Upper lobe of right lung (tissue), 1 donor: ENCODE measurements around the gene H3-3A. TPM values are rescaled to one million over a fixed set of nuclear protein-coding genes. Genes with fewer than 3 reads are reported as not detected.

ENCODE experiments used
- ATAC-seq: fragments of 200-7000 bp; cut with Tn5 transposase; one replicate; pipeline ENCODE4 v1.9.1; 2020; ENCODE audit warnings: mild to moderate bottlenecking, moderate library complexity
- DNase-seq: peaks from one replicate; pipeline ENCODE4 v3.0.0-alpha.2; 2020
- H3K27ac ChIP-seq: fragments of 200-600 bp; one replicate; pipeline ENCODE4 v1.8.0; 2022
- H3K27me3 ChIP-seq: fragments of 200-600 bp; one replicate; pipeline ENCODE4 v1.8.0; 2022; ENCODE audit warnings: mild to moderate bottlenecking
- H3K36me3 ChIP-seq: fragments of 200-600 bp; one replicate; pipeline ENCODE4 v1.8.0; 2022
- H3K4me1 ChIP-seq: fragments of 200-600 bp; one replicate; pipeline ENCODE4 v1.8.0; 2022
- H3K4me3 ChIP-seq: fragments of 200-600 bp; one replicate; pipeline ENCODE4 v1.8.0; 2022; ENCODE audit warnings: mild to moderate bottlenecking
- H3K9me3 ChIP-seq: fragments of 200-600 bp; one replicate; pipeline ENCODE4 v1.8.0; 2022
- intact Hi-C: fragments of 100-400 bp; cut with DNase I; formaldehyde crosslinking; loops from one replicate; pipeline ENCODE4 v1.11.0; 2022
- long read RNA-seq: library from polyadenylated mRNA; unstranded; transcript quantifications from one replicate; pipeline ENCODE4 v2.0.0, GENCODE V29; 2021
- total RNA-seq: library from RNA; stranded (reverse); fragmentation: NEBNext Ultra II Directional; extraction: Animal tissue kit (Norgen Biotek cat#: 25700); gene quantifications from one replicate; pipeline ENCODE4 v1.2.1, GENCODE V29; 2021
- TF ChIP-seq, protein P1 (sequence below): fragments of 200-600 bp; IDR thresholded peaks from one replicate; pipeline ENCODE4 v1.8.0; 2022; ENCODE audit warnings: antibody characterized with exemption
- donor health status: DM: no; HTN: yes; CAD: no; lungs with severe emphysema.

Gene H3-3A
- total RNA-seq = 435 TPM
- long read RNA-seq, transcript H3F3A-201 (3 exons, 1,308 nt) = minor isoform, 9 of 105 reads
- long read RNA-seq, transcript H3F3A-203 (4 exons, 1,088 nt) = major isoform, 92 of 105 reads
- long read RNA-seq, partial matches to known transcripts = 1 of 105 reads
- long read RNA-seq, other reads (novel, unspliced or antisense) = 3 of 105 reads

DNA sequence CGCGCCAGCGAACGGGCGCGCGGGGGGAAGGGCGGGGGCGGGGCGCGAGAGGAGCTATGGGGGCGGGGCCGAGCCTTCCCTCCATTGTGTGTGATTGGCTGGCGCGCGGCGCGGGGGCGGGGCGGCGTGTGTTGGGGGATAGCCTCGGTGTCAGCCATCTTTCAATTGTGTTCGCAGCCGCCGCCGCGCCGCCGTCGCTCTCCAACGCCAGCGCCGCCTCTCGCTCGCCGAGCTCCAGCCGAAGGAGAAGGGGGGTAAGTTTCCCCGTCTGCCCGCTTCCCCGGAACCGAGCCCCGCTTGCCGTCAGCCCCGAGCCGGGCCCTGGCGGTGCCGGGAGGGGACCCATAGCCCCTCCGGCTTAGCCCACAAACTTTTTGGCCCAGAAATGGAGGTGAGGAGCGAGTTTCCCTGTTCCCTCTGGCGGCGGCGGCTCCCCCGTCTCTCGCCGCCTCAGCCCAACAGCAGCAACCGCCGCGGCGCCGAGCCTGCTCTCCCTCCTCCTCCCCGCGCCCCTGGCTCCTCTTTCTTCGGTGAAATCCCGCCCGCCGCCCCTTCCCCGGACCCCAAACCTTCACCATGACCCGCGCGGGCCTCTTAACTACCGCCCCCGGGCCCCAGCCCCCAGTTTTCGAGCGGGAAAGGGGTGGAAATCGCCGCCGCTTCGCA is at the start of gene H3-3A:
TSS of gene H3-3A (plus strand) at position 159 of the 666 bp plus-strand sequence. CDS start 1,636 bp downstream, outside the sequence.
- peaks cover 38% of the 10 kb centered on the region for H3K4me1 ChIP-seq
- TF ChIP-seq, protein P1, sequence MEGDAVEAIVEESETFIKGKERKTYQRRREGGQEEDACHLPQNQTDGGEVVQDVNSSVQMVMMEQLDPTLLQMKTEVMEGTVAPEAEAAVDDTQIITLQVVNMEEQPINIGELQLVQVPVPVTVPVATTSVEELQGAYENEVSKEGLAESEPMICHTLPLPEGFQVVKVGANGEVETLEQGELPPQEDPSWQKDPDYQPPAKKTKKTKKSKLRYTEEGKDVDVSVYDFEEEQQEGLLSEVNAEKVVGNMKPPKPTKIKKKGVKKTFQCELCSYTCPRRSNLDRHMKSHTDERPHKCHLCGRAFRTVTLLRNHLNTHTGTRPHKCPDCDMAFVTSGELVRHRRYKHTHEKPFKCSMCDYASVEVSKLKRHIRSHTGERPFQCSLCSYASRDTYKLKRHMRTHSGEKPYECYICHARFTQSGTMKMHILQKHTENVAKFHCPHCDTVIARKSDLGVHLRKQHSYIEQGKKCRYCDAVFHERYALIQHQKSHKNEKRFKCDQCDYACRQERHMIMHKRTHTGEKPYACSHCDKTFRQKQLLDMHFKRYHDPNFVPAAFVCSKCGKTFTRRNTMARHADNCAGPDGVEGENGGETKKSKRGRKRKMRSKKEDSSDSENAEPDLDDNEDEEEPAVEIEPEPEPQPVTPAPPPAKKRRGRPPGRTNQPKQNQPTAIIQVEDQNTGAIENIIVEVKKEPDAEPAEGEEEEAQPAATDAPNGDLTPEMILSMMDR = peak; percentile 8
- H3K9me3 ChIP-seq = no peaks in the 10 kb centered on the region
- ATAC-seq (peak; percentile 95), DNase-seq (peak; percentile 99)
- intact Hi-C loops = loop anchor here (10.0 kb wide), 1 partner anchor 68 kb away; the partner anchor contains the start of gene SDE2
- peak within 1 kb of the TSS; percentile 77 for H3K4me3 ChIP-seq
- H3K27me3 ChIP-seq = no peaks in the 10 kb centered on the region
- H3K36me3 ChIP-seq = peaks cover 30% of the 10 kb centered on the region
- peak within 1 kb of the TSS; percentile 99 for H3K27ac ChIP-seq

DNA sequence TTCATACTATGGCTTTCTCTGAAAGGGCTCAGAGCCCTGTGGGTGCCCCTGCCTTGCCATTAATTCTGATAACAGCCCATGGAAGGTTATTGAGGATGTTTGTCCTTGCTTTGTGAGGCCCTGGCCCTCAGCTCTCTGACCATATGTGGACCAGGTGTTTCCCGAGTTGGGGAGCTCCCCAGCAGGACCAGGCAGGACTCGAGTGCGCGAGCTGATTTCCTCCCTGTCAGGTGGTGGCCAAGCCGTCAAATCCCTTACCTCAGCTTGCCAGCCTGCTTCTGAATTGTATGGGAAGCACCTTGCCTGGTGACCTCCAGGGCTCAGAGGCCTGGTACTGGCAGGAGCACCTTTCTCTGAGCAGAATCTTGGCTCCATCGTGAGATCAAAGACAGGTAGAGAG is 45.4 kb upstream of the H3-3A start:
- Histone ChIP-seq H3K27ac (no peak overlapping the region), H3K36me3 (no peaks in the 10 kb centered on the region), H3K4me3 (no peak overlapping the region), H3K9me3 (no peaks in the 10 kb centered on the region), H3K27me3 (no peaks in the 10 kb centered on the region), H3K4me1 (no peaks in the 10 kb centered on the region)
- ATAC-seq (no peak), DNase-seq (no peak)
- TF ChIP-seq, protein P1 = no peak
- intact Hi-C loops = no loop called here

DNA sequence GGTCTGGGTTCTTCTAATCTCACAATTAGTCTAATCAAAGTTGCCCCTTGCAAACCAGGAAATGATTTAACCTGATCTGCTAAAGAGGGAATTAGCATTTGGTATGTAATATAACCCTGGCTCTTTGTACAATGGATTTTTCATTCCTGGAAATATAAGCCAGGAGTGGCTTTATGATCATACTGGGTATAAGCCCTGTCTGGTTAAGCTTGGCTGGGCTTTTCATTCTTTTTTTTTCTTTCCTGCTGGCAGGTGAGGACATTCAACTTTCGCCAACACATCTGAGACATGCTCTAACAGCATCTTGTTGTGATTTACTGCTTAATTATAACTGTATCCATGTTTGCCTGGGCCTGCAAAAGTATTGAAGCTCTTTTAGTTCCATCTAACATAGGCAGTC is 42.9 kb upstream of the H3-3A start:
- ATAC-seq (no peak), DNase-seq (no peak)
- TF ChIP-seq, protein P1 = no peak
- Histone ChIP-seq H3K27me3 (no peaks in the 10 kb centered on the region), H3K27ac (no peak overlapping the region), H3K36me3 (no peaks in the 10 kb centered on the region), H3K9me3 (no peaks in the 10 kb centered on the region), H3K4me3 (no peak overlapping the region), H3K4me1 (no peaks in the 10 kb centered on the region)
- intact Hi-C loops = no loop called here

DNA sequence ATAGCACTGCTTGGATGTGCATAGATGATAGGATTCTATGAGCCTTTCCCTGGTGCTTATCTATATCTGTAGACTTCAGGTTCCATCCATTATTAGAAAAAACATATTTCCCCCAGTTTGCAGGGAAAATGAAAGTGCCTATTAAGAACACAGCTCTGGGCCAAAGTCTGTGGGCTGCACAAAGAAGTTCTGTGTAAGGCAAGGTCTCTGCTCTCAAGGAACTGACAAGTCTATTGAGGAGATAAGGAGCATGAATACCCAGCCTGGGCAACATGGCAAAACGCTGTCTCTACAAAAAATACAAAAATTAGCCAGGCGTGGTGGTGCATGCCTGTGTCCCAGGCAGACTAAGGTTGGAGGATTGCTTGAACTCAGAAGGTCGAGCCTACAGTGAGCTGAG is 41.1 kb upstream of the H3-3A start:
- Histone ChIP-seq H3K36me3 (no peaks in the 10 kb centered on the region), H3K27ac (no peak overlapping the region), H3K9me3 (no peaks in the 10 kb centered on the region), H3K27me3 (no peaks in the 10 kb centered on the region), H3K4me1 (no peaks in the 10 kb centered on the region), H3K4me3 (no peak overlapping the region)
- TF ChIP-seq, protein P1 = no peak
- ATAC-seq (no peak), DNase-seq (no peak)
- intact Hi-C loops = no loop called here

DNA sequence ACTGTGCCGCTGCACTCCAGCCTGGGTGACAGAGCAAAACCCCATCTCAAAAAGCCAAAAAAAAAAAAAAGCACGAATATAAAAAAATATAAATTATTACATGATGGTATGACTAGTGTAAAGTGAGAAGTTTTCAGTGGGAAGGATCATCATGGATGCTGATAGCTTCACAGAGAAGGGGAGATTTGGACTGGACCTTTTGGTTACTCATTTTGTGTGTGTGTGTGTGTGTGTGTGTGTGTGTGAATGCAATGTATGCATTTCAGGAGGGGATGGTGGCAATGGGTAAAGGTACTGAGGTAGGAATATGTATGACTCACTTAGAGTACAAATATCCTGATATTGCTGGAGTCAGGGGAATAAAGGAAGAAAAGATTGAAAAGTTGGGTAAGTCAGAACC is 40.7 kb upstream of the H3-3A start:
- no peaks in the 10 kb centered on the region for H3K36me3 ChIP-seq
- H3K4me1 ChIP-seq = no peaks in the 10 kb centered on the region
- no peak for ATAC-seq
- no peak overlapping the region for H3K27ac ChIP-seq
- TF ChIP-seq, protein P1 = no peak
- intact Hi-C loops = no loop called here
- DNase-seq = no peak
- no peak overlapping the region for H3K4me3 ChIP-seq
- H3K9me3 ChIP-seq = no peaks in the 10 kb centered on the region
- no peaks in the 10 kb centered on the region for H3K27me3 ChIP-seq
